HCT116 (cell line): ENCODE data around the gene MAP4K4. TPM values are rescaled to one million over a fixed set of nuclear protein-coding genes. Genes with fewer than 3 reads are reported as not detected.

Experiments
- ATAC-seq: fragments of 200-7000 bp; cut with Tn5 transposase; 2 replicates; pipeline ENCODE4 v1.9.1; 2020; ENCODE audit warnings: mild to moderate bottlenecking, moderate library complexity
- BruUV-seq: library from RNA; stranded (reverse); fragments of 400-500 nt; replicated peaks from 2 replicates; lab custom pipeline; 2021; lab: Mats Ljungman, UMichigan
- CTCF ChIA-PET: fragments of 300-600 bp; sonication (Branson Sonifier 250); formaldehyde crosslinking; loops from one replicate; lab custom pipeline; 2021; ENCODE audit warnings: antibody characterized with exemption; lab: Charles Lee
- POLR2A ChIA-PET: fragments of 300-600, 350-600 bp; sonication (Branson Sonifier 250); formaldehyde crosslinking; loops from one replicate; lab custom pipeline; 2021; ENCODE audit warnings: antibody characterized with exemption; lab: Charles Lee
- RAD21 ChIA-PET, 2 experiments: fragments of 300-600 bp; sonication (Branson Sonifier 250); formaldehyde crosslinking; loops; one replicate each; lab custom pipeline; 2023; ENCODE audit warnings: low total read pairs in 2 of 2; ENCODE audit not compliant: uncharacterized antibody in 2 of 2, unreplicated experiment in 2 of 2, low non-redundant PET in 1 of 2; lab: Charles Lee
- DNase-seq: peaks from one replicate; pipeline ENCODE4 v3.0.0-alpha.2; 2010; ENCODE audit warnings: low read depth, low spot score
- H2AFZ ChIP-seq: fragments of 200-600 bp; shearing (Covaris generic), sonication (generic); 2 replicates; pipeline ENCODE4 v1.6.1; 2017; ENCODE audit warnings: low read depth, mixed run types, mixed read lengths, antibody characterized with exemption, low read length; ENCODE audit not compliant: poor library complexity, severe bottlenecking
- H3K27ac ChIP-seq: 2 replicates; pipeline ENCODE4 v1.5.1; 2012; ENCODE audit warnings: low read depth, low read length
- H3K27me3 ChIP-seq: fragments of 200-600 bp; sonication (generic); 2 replicates; pipeline ENCODE4 v1.6.1; 2016; ENCODE audit warnings: mixed run types, low read length, mixed read lengths; ENCODE audit not compliant: insufficient read depth
- H3K36me3 ChIP-seq, 2 experiments: fragments of 200-500 bp in 1 of 2; fragments of 200-600 bp in 1 of 2; sonication (Bioruptor generic) in 1 of 2; sonication (generic) in 1 of 2; 2 replicates each; pipeline versions ENCODE4 v1.5.1 to v1.6.1; 2014 to 2016; ENCODE audit warnings: low read length in 2 of 2, inconsistent platforms in 1 of 2, mixed read lengths in 1 of 2, mixed run types in 1 of 2; ENCODE audit not compliant: insufficient read depth in 2 of 2, control insufficient read depth in 1 of 2
- H3K4me1 ChIP-seq, 2 experiments: fragments of 200-600 bp in 1 of 2; sonication (generic) in 1 of 2; 2 replicates each; pipeline versions ENCODE4 v1.5.1 to v1.6.1; 2012 to 2017; ENCODE audit warnings: low read length in 2 of 2, inconsistent platforms in 1 of 2, mild to moderate bottlenecking in 1 of 2, mixed read lengths in 1 of 2, mixed run types in 1 of 2, moderate library complexity in 1 of 2; ENCODE audit not compliant: insufficient read depth in 2 of 2, control insufficient read depth in 1 of 2
- H3K4me2 ChIP-seq: fragments of 200-600 bp; sonication (generic); 2 replicates; pipeline ENCODE4 v1.6.1; 2017; ENCODE audit warnings: mixed run types, low read length, mixed read lengths
- H3K4me3 ChIP-seq, 2 experiments: fragments of 200-600 bp in 1 of 2; sonication (generic) in 1 of 2; replicated peaks in 1 of 2; 2 replicates each; pipeline ENCODE4 v1.5.1; 2011 to 2016; ENCODE audit warnings: low read length in 2 of 2, control low read depth in 1 of 2, low read depth in 1 of 2, mild to moderate bottlenecking in 1 of 2, mixed read lengths in 1 of 2, mixed run types in 1 of 2
- H3K79me2 ChIP-seq: fragments of 200-600 bp; sonication (generic); 2 replicates; pipeline ENCODE4 v1.6.1; 2017; ENCODE audit warnings: mild to moderate bottlenecking, mixed run types, low read length, moderate library complexity, mixed read lengths; ENCODE audit not compliant: insufficient read depth
- H3K9ac ChIP-seq: fragments of 200-600 bp; sonication (generic); 2 replicates; pipeline ENCODE4 v1.6.1; 2016; ENCODE audit warnings: low read length, mixed read lengths
- H3K9me2 ChIP-seq: fragments of 200-600 bp; sonication (generic), shearing (Covaris generic); 2 replicates; pipeline ENCODE4 v1.6.1; 2017; ENCODE audit warnings: mixed run types, mild to moderate bottlenecking, moderate library complexity; ENCODE audit not compliant: insufficient read depth
- H3K9me3 ChIP-seq, 2 experiments: fragments of 200-500 bp in 1 of 2; fragments of 200-600 bp in 1 of 2; sonication (Bioruptor generic) in 1 of 2; sonication (generic) in 1 of 2; 2 replicates each; pipeline ENCODE4 v1.6.1; 2014 to 2017; ENCODE audit warnings: low read length in 2 of 2, mixed read lengths in 2 of 2, inconsistent platforms in 1 of 2, low read depth in 1 of 2, mild to moderate bottlenecking in 1 of 2, mixed run types in 1 of 2, moderate library complexity in 1 of 2; ENCODE audit not compliant: control insufficient read depth in 1 of 2, insufficient read depth in 1 of 2
- H4K20me1 ChIP-seq: fragments of 200-600 bp; sonication (generic), shearing (Covaris generic); 2 replicates; pipeline ENCODE4 v1.6.1; 2017; ENCODE audit warnings: mixed run types, mild to moderate bottlenecking, moderate library complexity; ENCODE audit not compliant: insufficient read depth
- CBX3 ChIP-seq: IDR thresholded peaks from 2 replicates; pipeline ENCODE4 v1.6.1; 2012; ENCODE audit warnings: low read depth
- CEBPB ChIP-seq: IDR thresholded peaks from 2 replicates; pipeline ENCODE4 v1.6.1; 2012; ENCODE audit warnings: low read depth
- EGR1 ChIP-seq: IDR thresholded peaks from 2 replicates; pipeline ENCODE4 v1.6.1; 2012; ENCODE audit warnings: low read depth
- ELF1 ChIP-seq: IDR thresholded peaks from 2 replicates; pipeline ENCODE4 v1.6.1; 2012; ENCODE audit warnings: low read depth, borderline replicate concordance
- EZH2 ChIP-seq: fragments of 200-600 bp; sonication (generic); IDR thresholded peaks from 2 replicates; pipeline ENCODE4 v1.6.1; 2017; ENCODE audit warnings: antibody characterized with exemption, mixed run types
- FOSL1 ChIP-seq: IDR thresholded peaks from 2 replicates; pipeline ENCODE4 v1.6.1; 2012; ENCODE audit warnings: low read depth
- JUND ChIP-seq: IDR thresholded peaks from 2 replicates; pipeline ENCODE4 v1.6.1; 2012
- POLR2A ChIP-seq: IDR thresholded peaks from 2 replicates; pipeline ENCODE4 v1.7.0; 2011; ENCODE audit warnings: borderline replicate concordance; ENCODE audit not compliant: insufficient read depth, insufficient read length; ENCODE audit errors: extremely low read depth
- POLR2AphosphoS5 ChIP-seq: IDR thresholded peaks from 2 replicates; pipeline ENCODE4 v1.6.1; 2011; ENCODE audit warnings: mild to moderate bottlenecking, low read depth, low read length, moderate library complexity
- SIN3A ChIP-seq: IDR thresholded peaks from 2 replicates; pipeline ENCODE4 v1.6.1; 2012; ENCODE audit warnings: low read depth
- SP1 ChIP-seq: IDR thresholded peaks from 2 replicates; pipeline ENCODE4 v1.6.1; 2012; ENCODE audit warnings: low read depth
- SRF ChIP-seq: IDR thresholded peaks from 2 replicates; pipeline ENCODE4 v1.6.1; 2012; ENCODE audit warnings: low read depth
- TCF7L2 ChIP-seq: IDR thresholded peaks from 2 replicates; pipeline ENCODE4 v1.7.0; 2011; ENCODE audit warnings: borderline replicate concordance, inconsistent platforms; ENCODE audit not compliant: insufficient read depth, insufficient read length; ENCODE audit errors: extremely low read depth
- YY1 ChIP-seq: IDR thresholded peaks from 2 replicates; pipeline ENCODE4 v1.6.1; 2011; ENCODE audit warnings: low read length, low read depth, moderate library complexity, mild to moderate bottlenecking; ENCODE audit not compliant: insufficient replicate concordance; ENCODE audit errors: extremely low read depth
- ZFX ChIP-seq: fragments of 450-650 bp; IDR thresholded peaks from 2 replicates; pipeline ENCODE4 v1.6.1; 2017
- ZNF274 ChIP-seq: fragments of 200-500 bp; sonication (Bioruptor generic); IDR thresholded peaks from 2 replicates; pipeline ENCODE4 v1.6.1; 2014; ENCODE audit warnings: mild to moderate bottlenecking, low read depth, low read length, inconsistent platforms
- intact Hi-C: fragments of 100-400 bp; cut with micrococcal nuclease; formaldehyde crosslinking; loops from 2 replicates; pipeline ENCODE4 v1.10.0; 2022
- total RNA-seq: library from RNA; stranded (reverse); gene quantifications from one replicate; pipeline ENCODE4 v1.2.1, GENCODE V29; 2021; ENCODE audit not compliant: unreplicated experiment
- TF ChIP-seq, protein P1 (sequence below): IDR thresholded peaks from 2 replicates; pipeline ENCODE4 v1.6.1; 2011; ENCODE audit warnings: mild to moderate bottlenecking, low read length, moderate library complexity; ENCODE audit not compliant: insufficient replicate concordance; ENCODE audit errors: extremely low read depth
- TF ChIP-seq, protein P2 (sequence below), 3 experiments: fragments of 200-600 bp in 1 of 3; sonication (generic) in 1 of 3; IDR thresholded peaks in 2 of 3; conservative IDR thresholded peaks in 1 of 3; 2 replicates each; pipeline ENCODE4 v1.5.1; 2012 to 2017; ENCODE audit warnings: low read depth in 2 of 3, low read length in 2 of 3, antibody characterized with exemption in 1 of 3, borderline replicate concordance in 1 of 3, control low read depth in 1 of 3, mild to moderate bottlenecking in 1 of 3, mixed read lengths in 1 of 3, mixed run types in 1 of 3, moderate library complexity in 1 of 3; ENCODE audit not compliant: insufficient read depth in 1 of 3
- TF ChIP-seq, protein P3 (sequence below): IDR thresholded peaks from 2 replicates; pipeline ENCODE4 v1.6.1; 2012

MAP4K4 gene
- total RNA-seq, 1 experiment from 2014 or later: 62.3 TPM

- RAD21 ChIA-PET: no interaction called here
- no peaks in the 10 kb centered on the region for H4K20me1 ChIP-seq
- no peak for ATAC-seq
- POLR2A ChIA-PET: no interaction called here
- peak overlapping the region; percentile 89 for H3K27ac ChIP-seq
- CTCF ChIA-PET: interaction anchor here (0.6 kb wide), 1 partner anchor 341 kb away, joined by 3 read pairs; no protein-coding TSS in a partner anchor
- no peak overlapping the region for H2AFZ ChIP-seq
- DNase-seq: no peak
- BruUV-seq: TSS peak; percentile 59
- H3K4me3 ChIP-seq: peak overlapping the region; percentile 69 to 82
- peaks cover 0 to 5% of the 10 kb centered on the region in 2 experiments; a peak in 1 of 4 replicates for H3K36me3 ChIP-seq
- H3K9me2 ChIP-seq: no peaks in the 10 kb centered on the region
- peak overlapping the region; percentile 73 for H3K9ac ChIP-seq
- H3K4me2 ChIP-seq: peak overlapping the region; percentile 82
- no peaks in the 10 kb centered on the region for H3K27me3 ChIP-seq
- H3K9me3 ChIP-seq: no peaks in the 10 kb centered on the region
- peaks cover 60% of the 10 kb centered on the region for H3K79me2 ChIP-seq
- peaks cover 17 to 40% of the 10 kb centered on the region in 2 experiments; a peak in 3 of 4 replicates for H3K4me1 ChIP-seq
- no peak for TF ChIP-seq SP1
- TF ChIP-seq SRF: no peak
- TF ChIP-seq, protein P1, sequence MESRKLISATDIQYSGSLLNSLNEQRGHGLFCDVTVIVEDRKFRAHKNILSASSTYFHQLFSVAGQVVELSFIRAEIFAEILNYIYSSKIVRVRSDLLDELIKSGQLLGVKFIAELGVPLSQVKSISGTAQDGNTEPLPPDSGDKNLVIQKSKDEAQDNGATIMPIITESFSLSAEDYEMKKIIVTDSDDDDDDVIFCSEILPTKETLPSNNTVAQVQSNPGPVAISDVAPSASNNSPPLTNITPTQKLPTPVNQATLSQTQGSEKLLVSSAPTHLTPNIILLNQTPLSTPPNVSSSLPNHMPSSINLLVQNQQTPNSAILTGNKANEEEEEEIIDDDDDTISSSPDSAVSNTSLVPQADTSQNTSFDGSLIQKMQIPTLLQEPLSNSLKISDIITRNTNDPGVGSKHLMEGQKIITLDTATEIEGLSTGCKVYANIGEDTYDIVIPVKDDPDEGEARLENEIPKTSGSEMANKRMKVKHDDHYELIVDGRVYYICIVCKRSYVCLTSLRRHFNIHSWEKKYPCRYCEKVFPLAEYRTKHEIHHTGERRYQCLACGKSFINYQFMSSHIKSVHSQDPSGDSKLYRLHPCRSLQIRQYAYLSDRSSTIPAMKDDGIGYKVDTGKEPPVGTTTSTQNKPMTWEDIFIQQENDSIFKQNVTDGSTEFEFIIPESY: no peak
- TF ChIP-seq ZFX: no peak
- no peak for TF ChIP-seq FOSL1
- TF ChIP-seq JUND: no peak
- no peak for TF ChIP-seq ZNF274
- no peak for TF ChIP-seq TCF7L2
- no peak for TF ChIP-seq CEBPB
- TF ChIP-seq POLR2AphosphoS5: no peak
- no peak for TF ChIP-seq SIN3A
- TF ChIP-seq EZH2: no peak
- no peak for TF ChIP-seq ELF1
- TF ChIP-seq CBX3: no peak
- no peak for TF ChIP-seq EGR1
- no peak for TF ChIP-seq YY1
- TF ChIP-seq, protein P2, sequence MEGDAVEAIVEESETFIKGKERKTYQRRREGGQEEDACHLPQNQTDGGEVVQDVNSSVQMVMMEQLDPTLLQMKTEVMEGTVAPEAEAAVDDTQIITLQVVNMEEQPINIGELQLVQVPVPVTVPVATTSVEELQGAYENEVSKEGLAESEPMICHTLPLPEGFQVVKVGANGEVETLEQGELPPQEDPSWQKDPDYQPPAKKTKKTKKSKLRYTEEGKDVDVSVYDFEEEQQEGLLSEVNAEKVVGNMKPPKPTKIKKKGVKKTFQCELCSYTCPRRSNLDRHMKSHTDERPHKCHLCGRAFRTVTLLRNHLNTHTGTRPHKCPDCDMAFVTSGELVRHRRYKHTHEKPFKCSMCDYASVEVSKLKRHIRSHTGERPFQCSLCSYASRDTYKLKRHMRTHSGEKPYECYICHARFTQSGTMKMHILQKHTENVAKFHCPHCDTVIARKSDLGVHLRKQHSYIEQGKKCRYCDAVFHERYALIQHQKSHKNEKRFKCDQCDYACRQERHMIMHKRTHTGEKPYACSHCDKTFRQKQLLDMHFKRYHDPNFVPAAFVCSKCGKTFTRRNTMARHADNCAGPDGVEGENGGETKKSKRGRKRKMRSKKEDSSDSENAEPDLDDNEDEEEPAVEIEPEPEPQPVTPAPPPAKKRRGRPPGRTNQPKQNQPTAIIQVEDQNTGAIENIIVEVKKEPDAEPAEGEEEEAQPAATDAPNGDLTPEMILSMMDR (IDR thresholded peaks at IDR 0.05 in 2 of 3, conservative IDR thresholded peaks at IDR 0.05 in 1 of 3; ENCODE audit: borderline replicate concordance in 1 of 3, insufficient read depth in 1 of 3, low read depth in 2 of 3, low read length in 2 of 3): no peak
- TF ChIP-seq, protein P3, sequence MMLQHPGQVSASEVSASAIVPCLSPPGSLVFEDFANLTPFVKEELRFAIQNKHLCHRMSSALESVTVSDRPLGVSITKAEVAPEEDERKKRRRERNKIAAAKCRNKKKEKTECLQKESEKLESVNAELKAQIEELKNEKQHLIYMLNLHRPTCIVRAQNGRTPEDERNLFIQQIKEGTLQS: no peak
- no peak for TF ChIP-seq POLR2A
- intact Hi-C loops: loop anchor here (1.0 to 5.0 kb wide), 2 partner anchors 91 to 357 kb away; no protein-coding TSS in a partner anchor
Measured at GRCh38 chr2:101698844-101699754, 1.6 kb downstream of the MAP4K4 start.
